Measurements from ENCODE around the gene ZNF234.
"Not testable (repeated sequence)": the region's sequence is repeated elsewhere in the genome, so short reads cannot be mapped to it uniquely, and the experiment has no call there.

ZNF234 gene

GRCh38 chr19:44112802-44113137 lies 28.6 kb upstream of the ZNF234 start:
- Histone ChIP-seq H3K4me3 (ENCODE audit: low read depth, low read length, poor library complexity, severe bottlenecking) (peak overlapping the region; percentile 71), H3K36me3 (ENCODE audit: insufficient read depth, low read length) (peaks cover 10% of the 10 kb centered on the region), H3K4me1 (ENCODE audit: insufficient read depth, low read length, severe bottlenecking) (peaks cover 7% of the 10 kb centered on the region), H3F3A (ENCODE audit: insufficient read depth, low read length) (no peaks in the 10 kb centered on the region), H3K4me2 (ENCODE audit: low read length) (peak overlapping the region; percentile 68), H3K79me2 (ENCODE audit: insufficient read depth, low read length) (no peaks in the 10 kb centered on the region), H2AFZ (ENCODE audit: low read length) (0 out of 2 replicates have a peak overlapping the region, but pooled peaks have one; percentile 27), H3K27ac (ENCODE audit: low read depth, low read length, poor library complexity, severe bottlenecking) (no peak overlapping the region), H4K20me1 (ENCODE audit: insufficient read depth, low read length) (no peaks in the 10 kb centered on the region), H3K9ac (ENCODE audit: low read length) (peak overlapping the region; percentile 60; the same call in 1 of the 2 replicates), H3K27me3 (ENCODE audit: insufficient read depth, low read length) (no peaks in the 10 kb centered on the region), H3K9me3 (ENCODE audit: low read length) (peaks cover 20% of the 10 kb centered on the region; the same call in 1 of the 2 replicates), H3K9me2 (ENCODE audit: low read depth, low read length) (no peaks in the 10 kb centered on the region)
- TF ChIP-seq CTCF (IDR thresholded peaks at IDR 0.05; ENCODE audit: low read length), result no peak
- TF ChIP-seq EZH2 (IDR thresholded peaks at IDR 0.05; ENCODE audit: borderline replicate concordance, low read length), result no peak

- peak within 1 kb of the TSS; percentile 60 for H3K9ac ChIP-seq (ENCODE audit: low read length)
- peak within 1 kb of the TSS; percentile 71 for H3K4me3 ChIP-seq (ENCODE audit: low read depth, low read length, poor library complexity, severe bottlenecking)
- H3K9me2 ChIP-seq (ENCODE audit: low read depth, low read length), result no peaks in the 10 kb centered on the region
- H3K79me2 ChIP-seq (ENCODE audit: insufficient read depth, low read length), result no peaks in the 10 kb centered on the region
- H3F3A ChIP-seq (ENCODE audit: insufficient read depth, low read length), result no peaks in the 10 kb centered on the region
- H3K27ac ChIP-seq (ENCODE audit: low read depth, low read length, poor library complexity, severe bottlenecking), result no peak within 1 kb of the TSS
- peaks cover 5% of the 10 kb centered on the region for H3K36me3 ChIP-seq (ENCODE audit: insufficient read depth, low read length)
- no peaks in the 10 kb centered on the region for H4K20me1 ChIP-seq (ENCODE audit: insufficient read depth, low read length)
- peak within 1 kb of the TSS; percentile 68 for H3K4me2 ChIP-seq (ENCODE audit: low read length)
- H3K27me3 ChIP-seq (ENCODE audit: insufficient read depth, low read length), result no peaks in the 10 kb centered on the region
- H3K9me3 ChIP-seq (ENCODE audit: low read length), result peaks cover 16% of the 10 kb centered on the region; the same call in 1 of the 2 replicates
- H3K4me1 ChIP-seq (ENCODE audit: insufficient read depth, low read length, severe bottlenecking), result peaks cover 7% of the 10 kb centered on the region
- H2AFZ ChIP-seq (ENCODE audit: low read length), result 0 out of 2 replicates have a peak within 1 kb of the TSS, but pooled peaks have one; percentile 27
- TF ChIP-seq EZH2 (IDR thresholded peaks at IDR 0.05; ENCODE audit: borderline replicate concordance, low read length) (no peak), CTCF (IDR thresholded peaks at IDR 0.05; ENCODE audit: low read length) (no peak)
Observed at GRCh38 chr19:44113138-44113783, 28.1 kb upstream of the ZNF234 start, which contains the start of gene ZNF225. TSS of gene ZNF225 (plus strand) at chr19:44113399. CDS start at chr19:44115828, 2,429 bp downstream.

- Histone ChIP-seq H3K9me2 (ENCODE audit: low read depth, low read length) (no peaks in the 10 kb centered on the region), H3K4me1 (ENCODE audit: insufficient read depth, low read length, severe bottlenecking) (peaks cover 7% of the 10 kb centered on the region), H3K79me2 (ENCODE audit: insufficient read depth, low read length) (no peaks in the 10 kb centered on the region), H4K20me1 (ENCODE audit: insufficient read depth, low read length) (no peaks in the 10 kb centered on the region), H3K36me3 (ENCODE audit: insufficient read depth, low read length) (peaks cover 4% of the 10 kb centered on the region; the same call in 1 of the 2 replicates), H2AFZ (ENCODE audit: low read length) (no peak overlapping the region), H3K4me3 (ENCODE audit: low read depth, low read length, poor library complexity, severe bottlenecking) (peak overlapping the region; percentile 71), H3F3A (ENCODE audit: insufficient read depth, low read length) (no peaks in the 10 kb centered on the region), H3K9ac (ENCODE audit: low read length) (peak overlapping the region; percentile 60), H3K27me3 (ENCODE audit: insufficient read depth, low read length) (no peaks in the 10 kb centered on the region), H3K4me2 (ENCODE audit: low read length) (peak overlapping the region; percentile 68), H3K9me3 (ENCODE audit: low read length) (peaks cover 13% of the 10 kb centered on the region; the same call in 1 of the 2 replicates), H3K27ac (ENCODE audit: low read depth, low read length, poor library complexity, severe bottlenecking) (no peak overlapping the region)
- no peak for TF ChIP-seq CTCF (IDR thresholded peaks at IDR 0.05; ENCODE audit: low read length)
- no peak for TF ChIP-seq EZH2 (IDR thresholded peaks at IDR 0.05; ENCODE audit: borderline replicate concordance, low read length)
Observed at GRCh38 chr19:44113784-44114390, 27.5 kb upstream of the ZNF234 start.

- not testable (repeated sequence) for H4K20me1 ChIP-seq (ENCODE audit: insufficient read depth, low read length); H3K4me3 ChIP-seq (ENCODE audit: low read depth, low read length, poor library complexity, severe bottlenecking)
Observed at GRCh38 chr19:44121162-44121561, 20.2 kb upstream of the ZNF234 start.

More at GRCh38 chr19:44121162-44121561, 20.2 kb upstream of the ZNF234 start:
- H3K27ac ChIP-seq (ENCODE audit: low read depth, low read length, poor library complexity, severe bottlenecking); H3K79me2 ChIP-seq (ENCODE audit: insufficient read depth, low read length); H3F3A ChIP-seq (ENCODE audit: insufficient read depth, low read length); H2AFZ ChIP-seq (ENCODE audit: low read length); H3K9me2 ChIP-seq (ENCODE audit: low read depth, low read length); H3K4me1 ChIP-seq (ENCODE audit: insufficient read depth, low read length, severe bottlenecking); H3K9ac ChIP-seq (ENCODE audit: low read length); H3K27me3 ChIP-seq (ENCODE audit: insufficient read depth, low read length); H3K4me2 ChIP-seq (ENCODE audit: low read length); H3K9me3 ChIP-seq (ENCODE audit: low read length): not testable (repeated sequence)
- H3K36me3 ChIP-seq (ENCODE audit: insufficient read depth, low read length), result peaks cover 27% of the 10 kb centered on the region
